ENCODE data around the gene KLK13.

Gene KLK13

GRCh38 chr19:51091895-51092873 lies 27.3 kb upstream of the KLK13 start:
- DNase-seq, result no peak

GRCh38 chr19:51091126-51091525 lies 26.2 kb upstream of the KLK13 start:
- DNase-seq, result no peak

GRCh38 chr19:51090471-51090870 lies 25.6 kb upstream of the KLK13 start:
- DNase-seq, result no peak

GRCh38 chr19:51089786-51090185 lies 24.9 kb upstream of the KLK13 start:
- DNase-seq, result no peak

- DNase-seq, result no peak
These were observed 21.4 kb upstream of the KLK13 start for GRCh38 chr19:51086153-51086850.

GRCh38 chr19:51084505-51084904 lies 19.6 kb upstream of the KLK13 start:
- no peak for DNase-seq

- no peak for DNase-seq
These were observed 18.9 kb upstream of the KLK13 start for GRCh38 chr19:51083783-51084182.

- DNase-seq, result no peak
These were observed 18.3 kb upstream of the KLK13 start for GRCh38 chr19:51083181-51083580.

- DNase-seq, result no peak
These were observed 17.7 kb upstream of the KLK13 start, which contains the start of gene KLK14 for GRCh38 chr19:51082611-51083010. KLK14 (minus strand) TSS chr19:51082887; CDS start chr19:51082614, 273 bp downstream.

GRCh38 chr19:51081476-51081875 lies 16.6 kb upstream of the KLK13 start:
- DNase-seq, result no peak

- no peak for DNase-seq
These were observed 14.7 kb upstream of the KLK13 start for GRCh38 chr19:51079481-51080110.

- no peak for DNase-seq
These were observed 13.8 kb upstream of the KLK13 start for GRCh38 chr19:51078731-51079130.

GRCh38 chr19:51078104-51078503 lies 13.2 kb upstream of the KLK13 start:
- no peak for DNase-seq

- no peak for DNase-seq
These were observed 11.8 kb upstream of the KLK13 start for GRCh38 chr19:51076631-51077213.

- DNase-seq, result no peak
These were observed 11.1 kb upstream of the KLK13 start for GRCh38 chr19:51075998-51076397.

- no peak for DNase-seq
These were observed 6.2 kb upstream of the KLK13 start for GRCh38 chr19:51071095-51071405.

- no peak for DNase-seq
These were observed 5.6 kb upstream of the KLK13 start for GRCh38 chr19:51070334-51071094.

- DNase-seq, result no peak
These were observed 1.7 kb upstream of the KLK13 start for GRCh38 chr19:51066393-51067186.

- no peak for DNase-seq
These were observed 499 bp upstream of the KLK13 start for GRCh38 chr19:51065221-51065960.

GRCh38 chr19:51063664-51064063 lies 1.2 kb downstream of the KLK13 start:
- no peak for DNase-seq

- no peak for DNase-seq
These were observed 3.9 kb downstream of the KLK13 start for GRCh38 chr19:51060973-51061372.

Measured in GF-D8 (cell line).